DMS53 (cell line): Measurements from ENCODE around the gene SLC4A7.
A peak's percentile ranks its signal among the peaks of the same experiment; 100 is the strongest.
"Not testable (repeated sequence)": the region's sequence is repeated elsewhere in the genome, so short reads cannot be mapped to it uniquely, and the experiment has no call there.

ENCODE experiments used
- DNase-seq: peaks from one replicate; lab custom pipeline; 2025; lab: John Stamatoyannopoulos, UW

The SLC4A7 gene

GRCh38 chr3:27487383-27487782 is 3.2 kb upstream of the SLC4A7 start:
- DNase-seq: no peak

GRCh38 chr3:27486336-27486735 is 2.2 kb upstream of the SLC4A7 start:
- DNase-seq: no peak

GRCh38 chr3:27485866-27486265 is 1.7 kb upstream of the SLC4A7 start:
- DNase-seq: peak; percentile 0

GRCh38 chr3:27483117-27484014 is 818 bp downstream of the SLC4A7 start:
- DNase-seq: peak; percentile 62

- DNase-seq: no peak
Measured at GRCh38 chr3:27479806-27480543, 4.2 kb downstream of the SLC4A7 start.

- no peak for DNase-seq
Measured at GRCh38 chr3:27471923-27472550, 12.1 kb downstream of the SLC4A7 start.

GRCh38 chr3:27468283-27468886 is 15.8 kb downstream of the SLC4A7 start:
- DNase-seq: no peak

GRCh38 chr3:27467545-27467944 is 16.6 kb downstream of the SLC4A7 start:
- peak; percentile 41 for DNase-seq

GRCh38 chr3:27464646-27465045 is 19.5 kb downstream of the SLC4A7 start:
- no peak for DNase-seq

GRCh38 chr3:27462228-27462627 is 22.0 kb downstream of the SLC4A7 start:
- DNase-seq: no peak

GRCh38 chr3:27458929-27459328 is 25.3 kb downstream of the SLC4A7 start:
- DNase-seq: no peak

GRCh38 chr3:27456554-27456953 is 27.6 kb downstream of the SLC4A7 start:
- no peak for DNase-seq

GRCh38 chr3:27454914-27455313 is 29.3 kb downstream of the SLC4A7 start:
- no peak for DNase-seq

GRCh38 chr3:27454461-27454860 is 29.7 kb downstream of the SLC4A7 start:
- DNase-seq: no peak

- DNase-seq: no peak
Measured at GRCh38 chr3:27452368-27453090, 31.7 kb downstream of the SLC4A7 start.

GRCh38 chr3:27451842-27452241 is 32.3 kb downstream of the SLC4A7 start:
- no peak for DNase-seq

- DNase-seq: no peak
Measured at GRCh38 chr3:27451251-27451650, 32.9 kb downstream of the SLC4A7 start.

- DNase-seq: peak; percentile 5
Measured at GRCh38 chr3:27449530-27450150, 34.5 kb downstream of the SLC4A7 start.

- not testable (repeated sequence) for DNase-seq
Measured at GRCh38 chr3:27442995-27443394, 41.2 kb downstream of the SLC4A7 start.

- not testable (repeated sequence) for DNase-seq
Measured at GRCh38 chr3:27438352-27438751, 45.8 kb downstream of the SLC4A7 start.

GRCh38 chr3:27431116-27431515 is 53.1 kb downstream of the SLC4A7 start:
- DNase-seq: no peak
